DND-41 (cell line): ENCODE results near the gene KRT83.

Experiments
- ATAC-seq: fragments of 200-7000 bp; cut with Tn5 transposase; 3 replicates; pipeline ENCODE4 v1.9.1; 2021; ENCODE audit warnings: low read depth; ENCODE audit not compliant: insufficient read depth
- DNase-seq: peaks from one replicate; pipeline ENCODE4 v3.0.0-alpha.2; 2020
- H2AFZ ChIP-seq: 2 replicates; pipeline ENCODE4 v1.6.0; 2012; ENCODE audit warnings: low read depth, low read length
- H3K27ac ChIP-seq: 2 replicates; pipeline ENCODE4 v1.5.1; 2012; ENCODE audit warnings: low read length, inconsistent platforms
- H3K27me3 ChIP-seq: fragments of 200-600 bp; sonication (generic); 2 replicates; pipeline ENCODE4 v1.6.0; 2012; ENCODE audit warnings: low read length, mild to moderate bottlenecking, inconsistent platforms; ENCODE audit not compliant: insufficient read depth, poor library complexity
- H3K36me3 ChIP-seq: 2 replicates; pipeline ENCODE4 v1.5.1; 2012; ENCODE audit warnings: low read length, inconsistent platforms; ENCODE audit not compliant: insufficient read depth
- H3K4me1 ChIP-seq: 2 replicates; pipeline ENCODE4 v1.5.1; 2012; ENCODE audit warnings: mild to moderate bottlenecking, low read length; ENCODE audit not compliant: insufficient read depth
- H3K4me2 ChIP-seq: 2 replicates; pipeline ENCODE4 v1.6.0; 2012; ENCODE audit warnings: mild to moderate bottlenecking, moderate library complexity, low read length, inconsistent platforms; ENCODE audit not compliant: insufficient read depth
- H3K4me3 ChIP-seq, 2 experiments: fragments of 200-600 bp in 1 of 2; shearing (Covaris generic) in 1 of 2; 2 replicates each; pipeline ENCODE4 v1.5.1; 2012 to 2016; ENCODE audit warnings: inconsistent platforms in 2 of 2, low read length in 2 of 2, mild to moderate bottlenecking in 2 of 2, low read depth in 1 of 2, moderate library complexity in 1 of 2
- H3K79me2 ChIP-seq: 2 replicates; pipeline ENCODE4 v1.6.0; 2012; ENCODE audit warnings: low read length, inconsistent platforms; ENCODE audit not compliant: insufficient read depth
- H3K9ac ChIP-seq: 2 replicates; pipeline ENCODE4 v1.6.0; 2012; ENCODE audit warnings: low read depth, mild to moderate bottlenecking, inconsistent platforms, low read length, moderate library complexity
- H3K9me3 ChIP-seq: 2 replicates; pipeline ENCODE4 v1.5.1; 2012; ENCODE audit warnings: low read length, moderate library complexity, mild to moderate bottlenecking, inconsistent platforms; ENCODE audit not compliant: insufficient read depth, severe bottlenecking
- H4K20me1 ChIP-seq: 2 replicates; pipeline ENCODE4 v1.6.0; 2012; ENCODE audit warnings: low read length; ENCODE audit not compliant: insufficient read depth
- EZH2 ChIP-seq: IDR thresholded peaks from 3 replicates; pipeline ENCODE4 v1.6.1; 2012; ENCODE audit warnings: borderline replicate concordance, low read depth, mild to moderate bottlenecking, moderate library complexity, low read length, inconsistent platforms; ENCODE audit not compliant: severe bottlenecking
- TF ChIP-seq, protein P1 (sequence below): IDR thresholded peaks from 2 replicates; pipeline ENCODE4 v1.5.1; 2012; ENCODE audit warnings: borderline replicate concordance, low read length, moderate library complexity, mild to moderate bottlenecking; ENCODE audit not compliant: poor library complexity, severe bottlenecking; ENCODE audit errors: extremely low read depth

The KRT83 gene

DNA sequence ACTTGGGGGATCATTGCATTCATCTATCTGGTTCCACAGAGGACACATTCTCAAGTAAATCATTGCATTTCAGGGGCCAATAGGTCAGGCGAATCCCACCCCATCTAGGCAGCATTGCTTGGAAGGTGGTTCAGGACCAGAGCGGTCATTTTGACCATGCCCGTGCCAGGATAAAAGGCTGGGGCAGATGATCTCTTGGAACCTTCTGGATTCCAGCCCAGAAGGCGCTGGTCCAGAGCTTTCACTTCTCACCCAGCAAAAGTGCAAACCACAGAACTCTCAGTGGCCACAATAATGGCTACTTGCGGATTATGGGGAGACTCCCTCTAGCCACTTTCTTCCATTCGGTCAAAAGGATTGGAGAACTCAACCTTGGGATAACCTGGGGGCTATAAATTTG lies 46.7 kb upstream of the KRT83 start:
- Histone ChIP-seq H3K4me3 (no peak overlapping the region), H3K79me2 (no peaks in the 10 kb centered on the region), H3K4me1 (no peaks in the 10 kb centered on the region), H3K27ac (no peak overlapping the region), H3K27me3 (peaks cover 9% of the 10 kb centered on the region), H3K4me2 (no peak overlapping the region), H2AFZ (no peak overlapping the region), H4K20me1 (peaks cover 6% of the 10 kb centered on the region; the same call in 1 of the 2 replicates), H3K9me3 (no peaks in the 10 kb centered on the region), H3K36me3 (no peaks in the 10 kb centered on the region), H3K9ac (no peak overlapping the region)
- ATAC-seq, result no peak
- no peak for TF ChIP-seq EZH2
- TF ChIP-seq, protein P1, sequence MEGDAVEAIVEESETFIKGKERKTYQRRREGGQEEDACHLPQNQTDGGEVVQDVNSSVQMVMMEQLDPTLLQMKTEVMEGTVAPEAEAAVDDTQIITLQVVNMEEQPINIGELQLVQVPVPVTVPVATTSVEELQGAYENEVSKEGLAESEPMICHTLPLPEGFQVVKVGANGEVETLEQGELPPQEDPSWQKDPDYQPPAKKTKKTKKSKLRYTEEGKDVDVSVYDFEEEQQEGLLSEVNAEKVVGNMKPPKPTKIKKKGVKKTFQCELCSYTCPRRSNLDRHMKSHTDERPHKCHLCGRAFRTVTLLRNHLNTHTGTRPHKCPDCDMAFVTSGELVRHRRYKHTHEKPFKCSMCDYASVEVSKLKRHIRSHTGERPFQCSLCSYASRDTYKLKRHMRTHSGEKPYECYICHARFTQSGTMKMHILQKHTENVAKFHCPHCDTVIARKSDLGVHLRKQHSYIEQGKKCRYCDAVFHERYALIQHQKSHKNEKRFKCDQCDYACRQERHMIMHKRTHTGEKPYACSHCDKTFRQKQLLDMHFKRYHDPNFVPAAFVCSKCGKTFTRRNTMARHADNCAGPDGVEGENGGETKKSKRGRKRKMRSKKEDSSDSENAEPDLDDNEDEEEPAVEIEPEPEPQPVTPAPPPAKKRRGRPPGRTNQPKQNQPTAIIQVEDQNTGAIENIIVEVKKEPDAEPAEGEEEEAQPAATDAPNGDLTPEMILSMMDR, result no peak
- no peak for DNase-seq

DNA sequence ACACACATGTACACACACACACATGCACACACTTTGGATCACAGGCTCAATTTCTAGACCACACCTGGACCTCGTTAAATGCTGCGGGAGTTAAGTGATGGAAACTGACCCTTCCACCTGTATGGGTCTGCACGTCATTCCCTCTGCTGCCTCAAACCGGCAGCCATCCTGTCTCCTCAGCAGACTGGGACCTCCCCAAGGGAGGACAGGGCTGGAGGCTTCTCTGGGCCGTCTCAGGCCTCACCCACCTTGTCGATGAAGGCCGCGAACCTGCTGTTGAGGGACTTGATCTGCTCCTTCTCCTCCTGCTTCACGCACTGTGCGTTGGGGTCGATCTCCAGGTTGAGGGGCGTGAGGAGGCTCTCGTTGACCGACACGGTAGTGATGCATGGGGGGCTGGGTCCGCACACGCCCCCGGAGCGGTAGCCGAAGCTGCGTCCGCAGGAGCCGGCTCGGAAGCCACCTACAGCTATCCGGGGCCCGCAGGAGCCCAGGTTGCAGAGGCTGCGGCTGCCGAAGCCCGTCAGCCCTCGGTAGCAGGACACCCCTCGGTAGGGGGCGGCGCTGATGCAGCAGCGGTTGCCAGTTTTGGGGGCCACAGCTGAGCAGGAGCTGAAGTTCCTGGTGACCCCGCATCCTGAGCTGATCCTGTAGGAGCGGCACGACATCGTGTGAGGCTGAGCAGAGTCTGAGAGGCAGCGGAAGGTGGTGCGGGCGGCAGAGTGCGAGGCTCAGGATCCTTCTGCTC lies 45.7 kb upstream of the KRT83 start, which contains the start of gene KRT85:
Gene KRT85 (minus strand): TSS at position 744 of the 748 bp plus-strand sequence. CDS start 76 bp downstream, at position 668.
- TF ChIP-seq, protein P1, result no peak
- no peak for TF ChIP-seq EZH2
- H3K4me1 ChIP-seq, result no peaks in the 10 kb centered on the region
- H3K4me3 ChIP-seq, result no peak within 1 kb of the TSS
- no peak for ATAC-seq
- H3K4me2 ChIP-seq, result no peak within 1 kb of the TSS
- peaks cover 9% of the 10 kb centered on the region for H3K27me3 ChIP-seq
- peaks cover 6% of the 10 kb centered on the region; the same call in 1 of the 2 replicates for H4K20me1 ChIP-seq
- no peaks in the 10 kb centered on the region for H3K36me3 ChIP-seq
- H3K9me3 ChIP-seq, result no peaks in the 10 kb centered on the region
- H3K79me2 ChIP-seq, result no peaks in the 10 kb centered on the region
- no peak for DNase-seq
- no peak within 1 kb of the TSS for H2AFZ ChIP-seq
- H3K9ac ChIP-seq, result no peak within 1 kb of the TSS
- H3K27ac ChIP-seq, result no peak within 1 kb of the TSS

GRCh38 chr12:52364901-52365489 lies 43.8 kb upstream of the KRT83 start:
- Histone ChIP-seq H3K79me2 (no peaks in the 10 kb centered on the region), H2AFZ (no peak overlapping the region), H3K4me2 (no peak overlapping the region), H3K27ac (no peak overlapping the region), H3K4me3 (no peak overlapping the region), H3K4me1 (no peaks in the 10 kb centered on the region), H3K27me3 (peaks cover 6% of the 10 kb centered on the region), H3K36me3 (no peaks in the 10 kb centered on the region), H3K9ac (no peak overlapping the region), H4K20me1 (peaks cover 3% of the 10 kb centered on the region; the same call in 1 of the 2 replicates), H3K9me3 (no peaks in the 10 kb centered on the region)
- ATAC-seq (no peak), DNase-seq (no peak)
- TF ChIP-seq EZH2, result no peak
- TF ChIP-seq, protein P1, result no peak
